ENCODE measurements around the gene DNAJC11.

DNAJC11 gene

DNA sequence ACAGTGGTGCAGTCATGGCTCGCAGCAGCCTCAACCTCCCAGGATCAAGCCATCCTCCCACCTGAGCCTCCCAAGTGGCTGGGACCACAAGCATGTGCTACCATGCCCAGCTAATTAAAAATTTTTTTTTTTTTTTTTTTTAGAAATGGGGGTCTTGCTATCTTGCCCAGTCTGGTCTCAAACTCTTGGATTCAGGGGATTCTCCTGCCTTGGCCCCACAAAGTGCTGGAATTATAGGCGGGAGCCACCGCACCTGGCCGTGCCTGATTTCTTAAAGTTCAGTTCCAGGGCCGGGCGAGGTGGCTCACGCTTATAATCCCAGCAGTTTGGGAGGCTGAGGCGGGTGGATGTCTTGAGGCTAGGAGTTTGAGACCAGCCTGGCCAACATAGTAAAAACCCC lies 70.6 kb downstream of the DNAJC11 start:
- no peak overlapping the region for H3K27ac ChIP-seq (ENCODE audit: low read length)
- H3K79me2 ChIP-seq (ENCODE audit: low read length) = peaks cover 16% of the 10 kb centered on the region
- peaks cover 4% of the 10 kb centered on the region for H3K36me3 ChIP-seq (replicated peaks; ENCODE audit: low read depth, low read length)
- no peak overlapping the region for H3K4me2 ChIP-seq (ENCODE audit: low read length)
- no peak overlapping the region for H2AFZ ChIP-seq (ENCODE audit: low read depth, low read length)
- no peak overlapping the region for H3K9ac ChIP-seq (ENCODE audit: low read length)
- H3K9me3 ChIP-seq (ENCODE audit: insufficient read depth, low read length) = no peaks in the 10 kb centered on the region
- no peak overlapping the region for H3K4me3 ChIP-seq (ENCODE audit: low read length)
- no peaks in the 10 kb centered on the region for H3K27me3 ChIP-seq (ENCODE audit: low read depth, low read length)
- TF ChIP-seq, protein P1, sequence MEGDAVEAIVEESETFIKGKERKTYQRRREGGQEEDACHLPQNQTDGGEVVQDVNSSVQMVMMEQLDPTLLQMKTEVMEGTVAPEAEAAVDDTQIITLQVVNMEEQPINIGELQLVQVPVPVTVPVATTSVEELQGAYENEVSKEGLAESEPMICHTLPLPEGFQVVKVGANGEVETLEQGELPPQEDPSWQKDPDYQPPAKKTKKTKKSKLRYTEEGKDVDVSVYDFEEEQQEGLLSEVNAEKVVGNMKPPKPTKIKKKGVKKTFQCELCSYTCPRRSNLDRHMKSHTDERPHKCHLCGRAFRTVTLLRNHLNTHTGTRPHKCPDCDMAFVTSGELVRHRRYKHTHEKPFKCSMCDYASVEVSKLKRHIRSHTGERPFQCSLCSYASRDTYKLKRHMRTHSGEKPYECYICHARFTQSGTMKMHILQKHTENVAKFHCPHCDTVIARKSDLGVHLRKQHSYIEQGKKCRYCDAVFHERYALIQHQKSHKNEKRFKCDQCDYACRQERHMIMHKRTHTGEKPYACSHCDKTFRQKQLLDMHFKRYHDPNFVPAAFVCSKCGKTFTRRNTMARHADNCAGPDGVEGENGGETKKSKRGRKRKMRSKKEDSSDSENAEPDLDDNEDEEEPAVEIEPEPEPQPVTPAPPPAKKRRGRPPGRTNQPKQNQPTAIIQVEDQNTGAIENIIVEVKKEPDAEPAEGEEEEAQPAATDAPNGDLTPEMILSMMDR (IDR thresholded peaks at IDR 0.05; ENCODE audit: low read depth, low read length) = no peak
- no peak for TF ChIP-seq EZH2phosphoT487 (IDR thresholded peaks at IDR 0.05; ENCODE audit: low read depth)
- H3K4me1 ChIP-seq (ENCODE audit: low read length) = peaks cover 2% of the 10 kb centered on the region; the same call in 1 of the 2 replicates
- H4K20me1 ChIP-seq (ENCODE audit: insufficient read depth, low read length) = no peaks in the 10 kb centered on the region

GRCh38 chr1:6630027-6630426 lies 71.6 kb downstream of the DNAJC11 start:
- Histone ChIP-seq H3K36me3 (replicated peaks; ENCODE audit: low read depth, low read length) (peaks cover 4% of the 10 kb centered on the region), H3K9me3 (ENCODE audit: insufficient read depth, low read length) (no peaks in the 10 kb centered on the region), H3K9ac (ENCODE audit: low read length) (no peak overlapping the region), H3K4me3 (ENCODE audit: low read length) (no peak overlapping the region), H3K79me2 (ENCODE audit: low read length) (peaks cover 25% of the 10 kb centered on the region), H2AFZ (ENCODE audit: low read depth, low read length) (no peak overlapping the region), H3K27me3 (ENCODE audit: low read depth, low read length) (no peaks in the 10 kb centered on the region), H4K20me1 (ENCODE audit: insufficient read depth, low read length) (no peaks in the 10 kb centered on the region), H3K27ac (ENCODE audit: low read length) (no peak overlapping the region), H3K4me1 (ENCODE audit: low read length) (peaks cover 4% of the 10 kb centered on the region; the same call in 1 of the 2 replicates), H3K4me2 (ENCODE audit: low read length) (no peak overlapping the region)
- no peak for TF ChIP-seq EZH2phosphoT487 (IDR thresholded peaks at IDR 0.05; ENCODE audit: low read depth)
- TF ChIP-seq, protein P1 (IDR thresholded peaks at IDR 0.05; ENCODE audit: low read depth, low read length) = no peak

GRCh38 chr1:6628971-6629479 lies 72.6 kb downstream of the DNAJC11 start:
- no peak overlapping the region for H3K27ac ChIP-seq (ENCODE audit: low read length)
- H3K4me1 ChIP-seq (ENCODE audit: low read length) = peaks cover 9% of the 10 kb centered on the region; the same call in 1 of the 2 replicates
- H3K4me2 ChIP-seq (ENCODE audit: low read length) = no peak overlapping the region
- no peak overlapping the region for H3K4me3 ChIP-seq (ENCODE audit: low read length)
- H4K20me1 ChIP-seq (ENCODE audit: insufficient read depth, low read length) = no peaks in the 10 kb centered on the region
- H3K27me3 ChIP-seq (ENCODE audit: low read depth, low read length) = no peaks in the 10 kb centered on the region
- no peak overlapping the region for H2AFZ ChIP-seq (ENCODE audit: low read depth, low read length)
- TF ChIP-seq, protein P1 (IDR thresholded peaks at IDR 0.05; ENCODE audit: low read depth, low read length) = no peak
- no peak for TF ChIP-seq EZH2phosphoT487 (IDR thresholded peaks at IDR 0.05; ENCODE audit: low read depth)
- peaks cover 25% of the 10 kb centered on the region for H3K79me2 ChIP-seq (ENCODE audit: low read length)
- peaks cover 5% of the 10 kb centered on the region for H3K36me3 ChIP-seq (replicated peaks; ENCODE audit: low read depth, low read length)
- H3K9me3 ChIP-seq (ENCODE audit: insufficient read depth, low read length) = no peaks in the 10 kb centered on the region
- no peak overlapping the region for H3K9ac ChIP-seq (ENCODE audit: low read length)

DNA sequence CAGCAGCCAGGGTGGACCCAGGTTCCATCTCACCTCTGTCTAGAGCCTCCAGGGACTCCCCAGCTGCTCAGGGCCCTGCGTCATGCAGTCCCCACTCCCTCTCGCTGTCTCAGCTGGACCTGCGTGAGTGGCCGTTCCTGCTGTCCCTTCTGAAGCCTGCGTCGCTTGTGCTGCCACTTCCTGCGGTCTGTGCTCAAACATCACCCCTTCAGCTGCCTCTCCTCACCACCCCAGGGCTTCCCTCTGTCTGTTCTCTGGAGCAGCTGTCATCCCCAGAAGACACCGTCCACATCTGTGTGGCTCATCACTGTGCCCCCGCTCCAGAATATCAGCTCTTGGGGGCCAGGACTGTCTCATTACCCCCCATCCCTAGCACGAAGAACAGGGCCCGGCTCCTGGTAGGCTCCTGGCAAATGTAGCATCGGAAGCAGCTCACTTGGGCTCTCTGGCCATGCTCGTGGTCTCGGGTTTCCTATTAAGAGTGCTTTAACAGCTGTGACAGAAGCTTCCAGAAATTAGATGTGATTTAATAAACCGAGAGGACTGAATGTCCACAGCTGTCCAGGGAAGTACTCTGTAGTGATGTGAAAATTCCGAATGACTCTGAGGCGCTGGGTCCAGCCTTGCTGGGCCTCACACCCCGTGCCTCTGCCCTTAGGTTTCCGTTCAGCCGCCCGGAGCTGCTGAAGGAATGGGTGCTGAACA lies 73.6 kb downstream of the DNAJC11 start:
- H3K4me3 ChIP-seq (ENCODE audit: low read length) = no peak overlapping the region
- H3K27me3 ChIP-seq (ENCODE audit: low read depth, low read length) = no peaks in the 10 kb centered on the region
- H3K4me2 ChIP-seq (ENCODE audit: low read length) = no peak overlapping the region
- no peaks in the 10 kb centered on the region for H3K9me3 ChIP-seq (ENCODE audit: insufficient read depth, low read length)
- H4K20me1 ChIP-seq (ENCODE audit: insufficient read depth, low read length) = no peaks in the 10 kb centered on the region
- H2AFZ ChIP-seq (ENCODE audit: low read depth, low read length) = no peak overlapping the region
- TF ChIP-seq, protein P1 (IDR thresholded peaks at IDR 0.05; ENCODE audit: low read depth, low read length) = no peak
- TF ChIP-seq EZH2phosphoT487 (IDR thresholded peaks at IDR 0.05; ENCODE audit: low read depth) = no peak
- H3K27ac ChIP-seq (ENCODE audit: low read length) = no peak overlapping the region
- peaks cover 7% of the 10 kb centered on the region for H3K36me3 ChIP-seq (replicated peaks; ENCODE audit: low read depth, low read length)
- H3K79me2 ChIP-seq (ENCODE audit: low read length) = peaks cover 25% of the 10 kb centered on the region
- no peak overlapping the region for H3K9ac ChIP-seq (ENCODE audit: low read length)
- peaks cover 9% of the 10 kb centered on the region; the same call in 1 of the 2 replicates for H3K4me1 ChIP-seq (ENCODE audit: low read length)
